ENCODE data around the gene GALK2. TPM values are rescaled to one million over a fixed set of nuclear protein-coding genes. Genes with fewer than 3 reads are reported as not detected.
A peak's percentile ranks its signal among the peaks of the same experiment; 100 is the strongest.

The GALK2 gene
- polyA plus RNA-seq, 1 donor, result 25.0 TPM

DNA sequence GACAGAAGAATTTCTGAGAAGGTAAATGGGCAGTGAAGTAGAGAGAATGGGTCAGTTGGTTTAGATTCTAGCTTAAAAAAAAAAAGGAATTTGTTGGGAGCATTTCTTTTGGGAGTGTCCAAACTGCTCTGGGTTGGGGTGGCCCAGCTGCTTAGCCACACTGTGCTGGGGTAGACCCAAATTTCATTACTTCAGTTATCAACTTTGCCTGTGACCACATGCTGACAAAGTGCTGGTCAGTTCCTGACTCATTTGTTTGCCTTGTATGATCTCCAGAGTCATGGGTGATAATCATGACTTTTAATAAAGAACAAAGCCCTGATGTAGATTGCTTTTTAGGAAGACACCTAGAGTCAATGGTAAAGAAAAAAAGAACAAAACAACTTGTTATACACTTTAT lies 131.5 kb downstream of the GALK2 start:
- Histone ChIP-seq H3K27me3 (ENCODE audit: control insufficient read depth, insufficient read depth, low read length) (no peaks in the 10 kb centered on the region), H3K36me3 (ENCODE audit: control insufficient read depth, insufficient read depth, low read length) (peaks cover 13% of the 10 kb centered on the region), H3K4me3 (ENCODE audit: low read length) (no peak overlapping the region), H3K9me3 (ENCODE audit: control insufficient read depth, low read depth, low read length) (no peaks in the 10 kb centered on the region), H3K27ac (ENCODE audit: low read length) (no peak overlapping the region), H3K4me1 (ENCODE audit: control insufficient read depth, insufficient read depth, low read length) (no peaks in the 10 kb centered on the region)
- no peak for DNase-seq

DNA sequence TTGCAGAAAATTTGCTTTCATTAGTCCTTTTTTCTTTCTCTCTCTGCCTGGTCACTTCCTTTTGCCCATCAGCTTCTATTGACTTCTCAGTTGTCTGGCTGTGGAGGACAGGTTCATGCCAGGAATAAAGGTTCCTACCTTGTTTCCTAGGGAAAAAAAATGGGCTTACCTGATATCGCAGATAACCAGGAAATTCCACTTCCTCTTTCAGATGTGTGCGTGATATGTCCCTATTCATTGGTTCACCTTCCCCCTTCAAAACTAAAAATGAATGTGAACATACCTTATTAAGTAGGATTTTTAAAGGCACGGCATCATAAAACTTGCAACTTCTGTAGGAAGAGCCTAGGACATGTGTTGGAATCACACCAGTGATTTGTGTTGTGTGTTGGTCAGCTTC lies 133.0 kb downstream of the GALK2 start:
- no CpG with 5 or more reads among the region's 3 CpGs for WGBS (ENCODE audit: insufficient coverage, low lambda C conversion rate)
- H3K4me1 ChIP-seq (ENCODE audit: control insufficient read depth, insufficient read depth, low read length), result no peaks in the 10 kb centered on the region
- DNase-seq, result no peak
- peaks cover 13% of the 10 kb centered on the region for H3K36me3 ChIP-seq (ENCODE audit: control insufficient read depth, insufficient read depth, low read length)
- H3K27ac ChIP-seq (ENCODE audit: low read length), result no peak overlapping the region
- no peak overlapping the region for H3K4me3 ChIP-seq (ENCODE audit: low read length)
- H3K27me3 ChIP-seq (ENCODE audit: control insufficient read depth, insufficient read depth, low read length), result no peaks in the 10 kb centered on the region
- no peaks in the 10 kb centered on the region for H3K9me3 ChIP-seq (ENCODE audit: control insufficient read depth, low read depth, low read length)

GRCh38 chr15:49306551-49306950 lies 136.5 kb downstream of the GALK2 start:
- Histone ChIP-seq H3K9me3 (ENCODE audit: control insufficient read depth, low read depth, low read length) (no peaks in the 10 kb centered on the region), H3K27ac (ENCODE audit: low read length) (no peak overlapping the region), H3K4me1 (ENCODE audit: control insufficient read depth, insufficient read depth, low read length) (no peaks in the 10 kb centered on the region), H3K27me3 (ENCODE audit: control insufficient read depth, insufficient read depth, low read length) (no peaks in the 10 kb centered on the region), H3K4me3 (ENCODE audit: low read length) (no peak overlapping the region), H3K36me3 (ENCODE audit: control insufficient read depth, insufficient read depth, low read length) (peaks cover 15% of the 10 kb centered on the region)
- no CpG with 5 or more reads among the region's 1 CpG for WGBS (ENCODE audit: insufficient coverage, low lambda C conversion rate)
- no peak for DNase-seq

- no CpG with 5 or more reads among the region's 2 CpGs for WGBS (ENCODE audit: insufficient coverage, low lambda C conversion rate)
- H3K27me3 ChIP-seq (ENCODE audit: control insufficient read depth, insufficient read depth, low read length), result no peaks in the 10 kb centered on the region
- no peak for DNase-seq
These were observed 138.6 kb downstream of the GALK2 start for GRCh38 chr15:49308686-49309085.

GRCh38 chr15:49309889-49310288 lies 139.8 kb downstream of the GALK2 start:
- no peak for DNase-seq
- H3K4me3 ChIP-seq (ENCODE audit: low read length), result no peak overlapping the region
- H3K9me3 ChIP-seq (ENCODE audit: control insufficient read depth, low read depth, low read length), result no peaks in the 10 kb centered on the region

More at GRCh38 chr15:49308686-49309085, 138.6 kb downstream of the GALK2 start:
- Histone ChIP-seq H3K36me3 (ENCODE audit: control insufficient read depth, insufficient read depth, low read length) (peaks cover 18% of the 10 kb centered on the region), H3K4me1 (ENCODE audit: control insufficient read depth, insufficient read depth, low read length) (no peaks in the 10 kb centered on the region), H3K4me3 (ENCODE audit: low read length) (no peak overlapping the region), H3K27ac (ENCODE audit: low read length) (no peak overlapping the region), H3K9me3 (ENCODE audit: control insufficient read depth, low read depth, low read length) (no peaks in the 10 kb centered on the region)

GRCh38 chr15:49313650-49314049 lies 143.6 kb downstream of the GALK2 start:
- H3K36me3 ChIP-seq (ENCODE audit: control insufficient read depth, insufficient read depth, low read length), result peaks cover 11% of the 10 kb centered on the region
- no peaks in the 10 kb centered on the region for H3K4me1 ChIP-seq (ENCODE audit: control insufficient read depth, insufficient read depth, low read length)
- H3K27ac ChIP-seq (ENCODE audit: low read length), result no peak overlapping the region
- H3K9me3 ChIP-seq (ENCODE audit: control insufficient read depth, low read depth, low read length), result no peaks in the 10 kb centered on the region
- no peak overlapping the region for H3K4me3 ChIP-seq (ENCODE audit: low read length)
- H3K27me3 ChIP-seq (ENCODE audit: control insufficient read depth, insufficient read depth, low read length), result no peaks in the 10 kb centered on the region
- WGBS (ENCODE audit: insufficient coverage, low lambda C conversion rate), result no CpG with 5 or more reads among the region's 1 CpG
- DNase-seq, result no peak

More at GRCh38 chr15:49309889-49310288, 139.8 kb downstream of the GALK2 start:
- H3K4me1 ChIP-seq (ENCODE audit: control insufficient read depth, insufficient read depth, low read length), result no peaks in the 10 kb centered on the region
- H3K27me3 ChIP-seq (ENCODE audit: control insufficient read depth, insufficient read depth, low read length), result no peaks in the 10 kb centered on the region
- H3K36me3 ChIP-seq (ENCODE audit: control insufficient read depth, insufficient read depth, low read length), result peaks cover 11% of the 10 kb centered on the region
- H3K27ac ChIP-seq (ENCODE audit: low read length), result no peak overlapping the region

GRCh38 chr15:49314716-49315115 lies 144.7 kb downstream of the GALK2 start:
- WGBS (ENCODE audit: insufficient coverage, low lambda C conversion rate), result no CpG with 5 or more reads among the region's 1 CpG
- no peak overlapping the region for H3K27ac ChIP-seq (ENCODE audit: low read length)

GRCh38 chr15:49315391-49315823 lies 145.4 kb downstream of the GALK2 start:
- WGBS (ENCODE audit: insufficient coverage, low lambda C conversion rate), result no CpG with 5 or more reads among the region's 2 CpGs
- peaks cover 23% of the 10 kb centered on the region for H3K36me3 ChIP-seq (ENCODE audit: control insufficient read depth, insufficient read depth, low read length)
- DNase-seq, result no peak
- H3K4me1 ChIP-seq (ENCODE audit: control insufficient read depth, insufficient read depth, low read length), result no peaks in the 10 kb centered on the region
- H3K27me3 ChIP-seq (ENCODE audit: control insufficient read depth, insufficient read depth, low read length), result no peaks in the 10 kb centered on the region
- no peak overlapping the region for H3K27ac ChIP-seq (ENCODE audit: low read length)
- H3K4me3 ChIP-seq (ENCODE audit: low read length), result no peak overlapping the region
- no peaks in the 10 kb centered on the region for H3K9me3 ChIP-seq (ENCODE audit: control insufficient read depth, low read depth, low read length)

More at GRCh38 chr15:49314716-49315115, 144.7 kb downstream of the GALK2 start:
- H3K27me3 ChIP-seq (ENCODE audit: control insufficient read depth, insufficient read depth, low read length), result no peaks in the 10 kb centered on the region
- no peaks in the 10 kb centered on the region for H3K9me3 ChIP-seq (ENCODE audit: control insufficient read depth, low read depth, low read length)
- no peak for DNase-seq
- H3K36me3 ChIP-seq (ENCODE audit: control insufficient read depth, insufficient read depth, low read length), result peaks cover 16% of the 10 kb centered on the region
- no peak overlapping the region for H3K4me3 ChIP-seq (ENCODE audit: low read length)
- no peaks in the 10 kb centered on the region for H3K4me1 ChIP-seq (ENCODE audit: control insufficient read depth, insufficient read depth, low read length)

- Histone ChIP-seq H3K36me3 (ENCODE audit: control insufficient read depth, insufficient read depth, low read length) (peaks cover 34% of the 10 kb centered on the region), H3K4me1 (ENCODE audit: control insufficient read depth, insufficient read depth, low read length) (no peaks in the 10 kb centered on the region), H3K27ac (ENCODE audit: low read length) (no peak overlapping the region), H3K4me3 (ENCODE audit: low read length) (no peak overlapping the region), H3K27me3 (ENCODE audit: control insufficient read depth, insufficient read depth, low read length) (no peaks in the 10 kb centered on the region), H3K9me3 (ENCODE audit: control insufficient read depth, low read depth, low read length) (no peaks in the 10 kb centered on the region)
- no CpG with 5 or more reads among the region's 1 CpG for WGBS (ENCODE audit: insufficient coverage, low lambda C conversion rate)
- DNase-seq, result no peak
These were observed 150.3 kb downstream of the GALK2 start for GRCh38 chr15:49320351-49320750.

DNA sequence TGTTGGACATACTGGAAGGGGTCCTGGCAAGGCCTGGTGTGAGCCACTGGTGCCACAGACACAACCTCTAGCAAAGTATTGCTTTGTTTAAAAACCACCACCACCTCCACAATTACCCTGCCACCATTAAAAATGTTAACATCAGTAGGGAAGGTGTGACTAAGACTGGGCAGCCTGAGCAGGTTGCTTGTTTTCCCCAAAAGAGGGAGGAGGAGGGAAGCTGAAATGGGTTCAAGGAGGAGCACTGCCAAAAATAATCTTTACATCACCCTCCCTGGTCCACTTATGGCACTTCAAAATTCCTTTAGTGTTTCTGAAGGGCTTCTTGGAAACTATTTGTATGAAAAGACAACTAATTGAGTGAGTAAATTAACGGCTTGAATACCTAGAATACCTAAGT lies 153.2 kb downstream of the GALK2 start:
- WGBS (ENCODE audit: insufficient coverage, low lambda C conversion rate), result no CpG with 5 or more reads among the region's 1 CpG
- Histone ChIP-seq H3K36me3 (ENCODE audit: control insufficient read depth, insufficient read depth, low read length) (peaks cover 38% of the 10 kb centered on the region), H3K4me1 (ENCODE audit: control insufficient read depth, insufficient read depth, low read length) (no peaks in the 10 kb centered on the region), H3K9me3 (ENCODE audit: control insufficient read depth, low read depth, low read length) (no peaks in the 10 kb centered on the region), H3K4me3 (ENCODE audit: low read length) (no peak overlapping the region), H3K27ac (ENCODE audit: low read length) (no peak overlapping the region), H3K27me3 (ENCODE audit: control insufficient read depth, insufficient read depth, low read length) (no peaks in the 10 kb centered on the region)
- DNase-seq, result peak in 1 of 2 donors; percentile 7

DNA sequence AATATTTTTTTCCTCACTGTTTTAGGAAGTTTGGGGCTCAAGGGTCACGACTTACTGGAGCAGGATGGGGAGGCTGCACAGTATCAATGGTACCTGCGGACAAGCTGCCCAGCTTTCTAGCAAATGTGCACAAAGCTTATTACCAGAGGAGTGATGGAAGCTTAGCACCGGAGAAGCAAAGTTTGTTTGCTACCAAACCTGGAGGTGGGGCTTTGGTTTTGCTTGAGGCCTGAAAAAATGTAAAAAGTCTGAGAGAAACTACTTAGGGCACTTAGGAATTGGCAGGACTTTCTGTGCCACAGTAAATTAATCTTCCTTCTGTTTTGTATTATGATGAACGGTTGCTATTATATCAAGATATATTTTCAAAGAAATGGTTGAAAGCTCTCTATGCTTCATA lies 157.9 kb downstream of the GALK2 start:
- Histone ChIP-seq H3K4me1 (ENCODE audit: control insufficient read depth, insufficient read depth, low read length) (no peaks in the 10 kb centered on the region), H3K36me3 (ENCODE audit: control insufficient read depth, insufficient read depth, low read length) (peaks cover 11% of the 10 kb centered on the region), H3K27me3 (ENCODE audit: control insufficient read depth, insufficient read depth, low read length) (no peaks in the 10 kb centered on the region), H3K9me3 (ENCODE audit: control insufficient read depth, low read depth, low read length) (no peaks in the 10 kb centered on the region), H3K27ac (ENCODE audit: low read length) (no peak overlapping the region), H3K4me3 (ENCODE audit: low read length) (no peak overlapping the region)
- 100% methylated on average over 1 of the region's 4 CpGs for WGBS (ENCODE audit: insufficient coverage, low lambda C conversion rate)
- DNase-seq, result no peak
